Mucosa of rectum (tissue), 2 donors: ENCODE measurements around the gene FOXF1.
A peak's percentile ranks its signal among the peaks of the same experiment; 100 is the strongest.

Source experiments
- H3K27ac ChIP-seq, 2 donors: one replicate each; pipeline ENCODE4 v1.7.0; 2013; ENCODE audit warnings: inconsistent platforms in 2 of 2, low read depth in 2 of 2, low read length in 2 of 2
- H3K27me3 ChIP-seq, 2 donors: one replicate each; pipeline ENCODE4 v1.7.0; 2013; ENCODE audit warnings: low read length in 2 of 2; ENCODE audit not compliant: control insufficient read depth in 2 of 2, insufficient read depth in 2 of 2
- H3K36me3 ChIP-seq, 2 donors: one replicate each; pipeline ENCODE4 v1.7.0; 2013; ENCODE audit warnings: low read length in 2 of 2; ENCODE audit not compliant: control insufficient read depth in 2 of 2, insufficient read depth in 2 of 2
- H3K4me1 ChIP-seq, 2 donors: one replicate each; pipeline ENCODE4 v1.7.0; 2013; ENCODE audit warnings: low read length in 2 of 2, mild to moderate bottlenecking in 1 of 2; ENCODE audit not compliant: control insufficient read depth in 2 of 2, insufficient read depth in 2 of 2
- H3K4me3 ChIP-seq, 2 donors: one replicate each; pipeline ENCODE4 v1.7.0; 2013; ENCODE audit warnings: low read length in 2 of 2
- H3K9ac ChIP-seq, 2 donors: one replicate each; pipeline ENCODE4 v1.7.0; 2013; ENCODE audit warnings: low read length in 2 of 2, low read depth in 1 of 2, mild to moderate bottlenecking in 1 of 2
- H3K9me3 ChIP-seq, 2 donors: one replicate each; pipeline ENCODE4 v1.7.0; 2013; ENCODE audit warnings: low read length in 2 of 2; ENCODE audit not compliant: control insufficient read depth in 2 of 2
- donor health status: healthy.
- donor health status: Normal muscosa, but diverticular disease.

The FOXF1 gene

DNA sequence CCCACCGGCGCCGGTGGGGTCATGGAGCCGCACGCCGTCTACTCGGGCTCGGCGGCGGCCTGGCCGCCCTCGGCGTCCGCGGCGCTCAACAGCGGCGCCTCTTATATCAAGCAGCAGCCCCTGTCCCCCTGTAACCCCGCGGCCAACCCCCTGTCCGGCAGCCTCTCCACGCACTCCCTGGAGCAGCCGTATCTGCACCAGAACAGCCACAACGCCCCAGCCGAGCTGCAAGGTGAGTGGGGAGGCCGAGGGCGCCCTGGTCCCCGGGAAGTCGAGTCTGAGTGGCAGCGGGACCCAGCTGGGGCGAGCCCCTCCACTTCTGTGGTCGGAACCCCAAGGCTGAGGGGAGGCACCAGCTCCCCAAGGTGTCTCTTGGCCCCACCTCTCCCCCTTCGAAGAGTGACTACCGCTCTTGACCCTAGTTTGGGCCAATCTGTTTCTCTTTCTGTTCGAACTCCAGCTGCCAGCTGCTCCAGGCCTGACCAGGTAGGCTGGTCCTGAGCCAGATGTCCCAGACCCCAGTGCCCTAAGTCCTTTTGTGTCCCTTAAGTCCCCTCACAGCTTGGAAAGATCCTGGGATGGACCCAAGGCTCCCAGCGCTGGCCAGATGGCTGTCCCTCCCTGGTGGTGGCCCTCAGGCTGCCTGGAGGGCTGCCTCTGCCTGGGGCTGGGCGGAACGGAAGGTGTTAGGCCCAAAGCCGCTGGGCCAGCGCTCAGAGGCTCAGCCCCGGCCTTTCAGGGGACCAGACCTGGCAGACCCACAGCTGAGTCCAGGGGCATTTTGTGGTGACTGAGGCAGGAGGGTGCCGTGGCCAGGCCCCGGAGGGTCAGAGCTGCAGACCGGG, 1.2 kb downstream of the FOXF1 start:
- Histone ChIP-seq H3K4me1 (peaks cover 4 to 7% of the 10 kb centered on the region in 2 donors), H3K27ac (peak overlapping the region; percentile 77 to 86), H3K4me3 (peak overlapping the region; percentile 72 to 75), H3K9me3 (no peaks in the 10 kb centered on the region), H3K27me3 (peaks cover 30 to 48% of the 10 kb centered on the region in 2 donors), H3K36me3 (no peaks in the 10 kb centered on the region), H3K9ac (peak overlapping the region; percentile 69 to 79)

GRCh38 chr16:86512301-86512859, 2.1 kb downstream of the FOXF1 start:
- peaks cover 22 to 44% of the 10 kb centered on the region in 2 donors for H3K27me3 ChIP-seq
- H3K9ac ChIP-seq = peak overlapping the region; percentile 69 to 79
- H3K9me3 ChIP-seq = no peaks in the 10 kb centered on the region
- H3K4me1 ChIP-seq = peaks cover 4 to 7% of the 10 kb centered on the region in 2 donors
- no peaks in the 10 kb centered on the region for H3K36me3 ChIP-seq
- H3K27ac ChIP-seq = peak overlapping the region; percentile 77 to 86
- peak overlapping the region; percentile 72 to 75 for H3K4me3 ChIP-seq

GRCh38 chr16:86512860-86513470, 2.6 kb downstream of the FOXF1 start:
- H3K9ac ChIP-seq = peak overlapping the region; percentile 56 to 69
- peaks cover 17 to 39% of the 10 kb centered on the region in 2 donors for H3K27me3 ChIP-seq
- H3K9me3 ChIP-seq = no peaks in the 10 kb centered on the region
- peak overlapping the region; percentile 77 to 86 for H3K27ac ChIP-seq
- H3K36me3 ChIP-seq = no peaks in the 10 kb centered on the region
- H3K4me3 ChIP-seq = peak overlapping the region; percentile 72 to 75
- peaks cover 4 to 7% of the 10 kb centered on the region in 2 donors for H3K4me1 ChIP-seq

DNA sequence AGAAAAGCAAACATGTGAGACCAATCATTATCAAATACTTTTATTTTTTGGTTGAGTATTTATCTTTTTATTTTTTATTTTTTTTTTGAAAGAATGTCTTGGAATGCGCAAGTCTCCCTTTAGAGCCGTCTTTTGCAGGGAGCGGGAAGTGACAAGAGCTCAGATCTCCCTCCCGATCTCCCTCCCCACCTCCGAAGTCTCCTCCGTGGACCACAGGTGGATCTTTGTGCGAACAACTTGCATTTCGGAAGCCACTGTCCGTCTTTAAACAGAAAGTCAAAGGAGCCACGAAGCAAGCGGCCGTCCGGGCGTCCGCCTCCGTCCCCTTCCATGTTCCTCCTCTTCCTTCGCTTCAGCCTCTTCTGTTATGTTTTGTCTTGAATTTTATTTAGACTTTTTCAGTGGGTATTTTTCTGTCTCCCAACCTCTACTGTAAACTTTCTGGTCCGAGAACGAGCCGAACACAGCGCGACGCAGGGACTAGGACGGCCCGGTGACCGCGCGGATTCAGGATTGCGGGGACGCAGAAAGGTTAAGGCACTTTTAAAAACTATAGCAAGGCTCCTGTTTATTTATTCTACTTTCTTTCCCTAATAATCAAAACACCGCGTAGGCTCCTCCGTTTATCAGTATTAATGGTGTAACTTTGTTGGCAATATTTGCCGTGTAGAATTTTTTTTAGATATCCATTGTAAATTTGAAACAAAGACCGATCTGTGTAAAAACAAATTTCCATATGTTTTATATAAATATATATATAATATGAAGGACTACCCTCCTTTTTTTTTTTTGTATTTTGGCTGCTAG, 3.3 kb downstream of the FOXF1 start:
- peak overlapping the region; percentile 38 to 56 for H3K9ac ChIP-seq
- H3K4me3 ChIP-seq = peak overlapping the region; percentile 72 to 75
- H3K36me3 ChIP-seq = no peaks in the 10 kb centered on the region
- peaks cover 19 to 33% of the 10 kb centered on the region in 2 donors for H3K27me3 ChIP-seq
- H3K9me3 ChIP-seq = no peaks in the 10 kb centered on the region
- peak overlapping the region; percentile 55 to 86 for H3K27ac ChIP-seq
- peaks cover 4 to 7% of the 10 kb centered on the region in 2 donors for H3K4me1 ChIP-seq

DNA sequence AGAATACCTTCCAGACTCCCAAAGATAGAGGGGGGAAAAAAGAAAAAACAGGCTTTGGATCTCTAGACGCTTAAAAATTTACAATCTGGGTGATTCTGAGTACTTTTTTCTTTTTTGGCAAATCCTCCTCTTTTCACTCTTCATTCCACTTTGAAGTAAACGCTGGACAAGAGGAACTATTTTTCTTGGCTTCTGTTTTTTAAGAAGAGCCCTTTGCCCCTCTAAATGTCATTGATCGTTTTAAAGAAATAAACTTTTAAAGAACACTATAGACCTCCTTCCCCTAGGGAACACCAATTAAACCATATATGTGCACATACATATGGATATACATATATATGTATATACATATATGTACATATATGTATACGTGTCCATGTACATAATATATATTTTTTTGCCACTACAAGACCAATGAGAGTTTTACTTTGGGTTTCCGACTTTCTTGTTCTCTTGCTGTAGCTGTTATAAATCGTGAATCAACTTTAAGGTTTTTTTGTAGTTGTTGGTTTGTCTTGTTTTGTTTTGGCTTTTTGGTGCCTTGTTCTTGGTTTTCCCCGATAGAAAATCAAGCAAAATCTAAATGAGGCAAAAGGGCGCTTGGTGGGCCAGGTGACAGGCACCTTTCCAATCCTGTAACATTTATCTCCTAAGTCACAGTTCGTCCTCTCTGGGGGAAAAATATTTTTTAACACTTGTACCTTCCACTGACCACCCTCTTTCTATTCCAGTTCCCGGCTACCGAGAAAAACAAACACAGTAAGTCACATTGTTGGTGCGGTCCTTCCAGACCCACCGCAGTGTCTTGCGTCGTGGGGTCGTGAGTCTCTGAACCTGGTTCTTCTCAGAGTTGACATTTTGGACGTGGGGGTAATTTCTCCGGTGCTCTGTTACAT, 4.4 kb downstream of the FOXF1 start:
- H3K27ac ChIP-seq = peak overlapping the region; percentile 75
- peak overlapping the region; percentile 32 to 49 for H3K9ac ChIP-seq
- peaks cover under 1 to 3% of the 10 kb centered on the region in 2 donors for H3K4me1 ChIP-seq
- peak overlapping the region; percentile 47 to 75 for H3K4me3 ChIP-seq
- H3K9me3 ChIP-seq = no peaks in the 10 kb centered on the region
- no peaks in the 10 kb centered on the region for H3K36me3 ChIP-seq
- H3K27me3 ChIP-seq = peaks cover 23 to 26% of the 10 kb centered on the region in 2 donors

DNA sequence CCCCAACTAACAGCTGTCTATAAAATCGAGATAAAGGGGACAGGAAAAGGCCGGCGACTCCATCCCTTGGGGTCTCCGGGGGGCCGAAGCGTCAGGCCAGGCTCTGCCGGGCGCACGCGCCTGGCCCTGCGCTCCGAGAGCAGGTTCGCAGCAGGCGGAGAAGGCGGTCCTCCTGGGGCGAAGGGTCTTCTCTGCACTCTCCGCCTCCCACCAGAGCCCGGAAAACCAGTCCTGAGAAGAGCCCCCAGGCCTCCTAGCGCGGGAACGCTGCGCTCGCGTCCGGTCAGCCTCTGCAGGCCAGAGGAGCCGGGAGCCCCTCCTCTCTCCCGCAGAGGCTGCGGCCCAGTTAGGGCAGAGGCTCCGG, 5.1 kb downstream of the FOXF1 start:
- peaks cover 23 to 26% of the 10 kb centered on the region in 2 donors for H3K27me3 ChIP-seq
- peak overlapping the region; percentile 32 to 49 for H3K9ac ChIP-seq
- peak overlapping the region; percentile 75 for H3K27ac ChIP-seq
- H3K9me3 ChIP-seq = no peaks in the 10 kb centered on the region
- peak overlapping the region in 1 of 2 donors; percentile 75 for H3K4me3 ChIP-seq
- H3K4me1 ChIP-seq = peaks cover 3 to 7% of the 10 kb centered on the region in 2 donors
- no peaks in the 10 kb centered on the region for H3K36me3 ChIP-seq

GRCh38 chr16:86515777-86516622, 5.7 kb downstream of the FOXF1 start:
- H3K9ac ChIP-seq = peak overlapping the region in 1 of 2 donors; percentile 49
- no peaks in the 10 kb centered on the region for H3K9me3 ChIP-seq
- H3K4me1 ChIP-seq = peaks cover 3 to 5% of the 10 kb centered on the region in 2 donors
- H3K27ac ChIP-seq = peak overlapping the region; percentile 75
- peak overlapping the region; percentile 30 to 75 for H3K4me3 ChIP-seq
- H3K27me3 ChIP-seq = peaks cover 23 to 26% of the 10 kb centered on the region in 2 donors
- no peaks in the 10 kb centered on the region for H3K36me3 ChIP-seq

- no peaks in the 10 kb centered on the region for H3K9me3 ChIP-seq
- H3K27ac ChIP-seq = peak overlapping the region; percentile 75
- H3K36me3 ChIP-seq = no peaks in the 10 kb centered on the region
- peaks cover 21 to 24% of the 10 kb centered on the region in 2 donors for H3K27me3 ChIP-seq
- H3K4me1 ChIP-seq = peaks cover 3 to 5% of the 10 kb centered on the region in 2 donors
- H3K9ac ChIP-seq = peak overlapping the region in 1 of 2 donors; percentile 49
- H3K4me3 ChIP-seq = peak overlapping the region in 1 of 2 donors; percentile 75
Measured at GRCh38 chr16:86516623-86517003, 6.3 kb downstream of the FOXF1 start.
